LNCaP clone FGC (cell line): ENCODE data around the gene STK32C.

Experiments used
- DNase-seq: peaks from one replicate; pipeline ENCODE4 v3.0.0-alpha.2; 2011; ENCODE audit warnings: low read depth
- H3K4me3 ChIP-seq: 2 replicates; pipeline ENCODE4 v1.5.1; 2011; ENCODE audit warnings: mild to moderate bottlenecking, low read depth, low read length, control low read depth
- CTCF ChIP-seq: IDR thresholded peaks from 2 replicates; pipeline ENCODE4 v1.5.1; 2012; ENCODE audit warnings: mild to moderate bottlenecking; ENCODE audit not compliant: control insufficient read depth, insufficient read depth; ENCODE audit errors: extremely low read depth

Gene STK32C

GRCh38 chr10:132201111-132201969 lies 106.4 kb downstream of the STK32C start:
- no peak for DNase-seq
- H3K4me3 ChIP-seq = no peak overlapping the region
- TF ChIP-seq CTCF = no peak

GRCh38 chr10:132200344-132201110 lies 107.2 kb downstream of the STK32C start:
- no peak overlapping the region for H3K4me3 ChIP-seq
- TF ChIP-seq CTCF = no peak

GRCh38 chr10:132199854-132200311 lies 107.9 kb downstream of the STK32C start:
- DNase-seq = no peak

More at GRCh38 chr10:132200344-132201110, 107.2 kb downstream of the STK32C start:
- no peak for DNase-seq

GRCh38 chr10:132199268-132199853 lies 108.4 kb downstream of the STK32C start:
- no peak for DNase-seq
- H3K4me3 ChIP-seq = no peak overlapping the region
- no peak for TF ChIP-seq CTCF

More at GRCh38 chr10:132199854-132200311, 107.9 kb downstream of the STK32C start:
- TF ChIP-seq CTCF = no peak
- no peak overlapping the region for H3K4me3 ChIP-seq

- H3K4me3 ChIP-seq = no peak overlapping the region
- TF ChIP-seq CTCF = no peak
- no peak for DNase-seq
These were observed 109.2 kb downstream of the STK32C start for GRCh38 chr10:132198381-132199181.

GRCh38 chr10:132198068-132198370 lies 109.7 kb downstream of the STK32C start:
- DNase-seq = no peak
- TF ChIP-seq CTCF = no peak
- no peak overlapping the region for H3K4me3 ChIP-seq
